Neural progenitor cell (in vitro differentiated cells): ENCODE measurements around the gene PLXNB2.

Experiments
- EZH2 ChIP-seq: fragments of 200-600 bp; sonication (generic); IDR thresholded peaks from 2 replicates; pipeline ENCODE4 v1.6.1; 2017; ENCODE audit warnings: antibody characterized with exemption, mild to moderate bottlenecking, moderate library complexity
- EZH2phosphoT487 ChIP-seq: fragments of 200-600 bp; sonication (generic); IDR thresholded peaks from 2 replicates; pipeline ENCODE4 v1.6.1; 2017; ENCODE audit warnings: antibody characterized with exemption
- TF ChIP-seq, protein P1 (sequence below): fragments of 200-600 bp; sonication (generic); IDR thresholded peaks from 2 replicates; pipeline ENCODE4 v1.5.1; 2017; ENCODE audit warnings: antibody characterized with exemption, mild to moderate bottlenecking

DNA sequence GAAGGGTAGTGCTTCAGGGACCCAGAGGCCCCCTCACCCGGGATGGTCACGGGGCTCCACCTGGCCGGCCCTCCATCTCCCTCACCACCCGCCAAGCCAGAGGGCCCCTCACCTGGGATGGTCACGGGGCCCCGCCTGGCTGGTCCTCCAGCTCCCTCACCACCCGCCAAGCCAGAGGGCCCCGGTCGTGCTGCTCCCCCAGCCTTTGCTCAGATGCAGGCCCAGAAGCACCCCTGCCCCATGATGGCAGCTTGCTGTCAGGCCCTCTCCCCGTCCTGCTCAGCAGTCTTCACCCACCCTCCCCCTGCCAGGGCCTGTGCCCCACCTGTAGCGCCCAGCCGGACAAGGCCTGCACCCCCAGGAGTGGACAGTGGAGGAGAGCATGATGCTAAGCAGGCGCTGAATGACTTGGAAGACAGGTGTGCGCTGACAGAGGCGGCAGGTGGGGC, 12.1 kb upstream of the PLXNB2 start:
- TF ChIP-seq, protein P1, sequence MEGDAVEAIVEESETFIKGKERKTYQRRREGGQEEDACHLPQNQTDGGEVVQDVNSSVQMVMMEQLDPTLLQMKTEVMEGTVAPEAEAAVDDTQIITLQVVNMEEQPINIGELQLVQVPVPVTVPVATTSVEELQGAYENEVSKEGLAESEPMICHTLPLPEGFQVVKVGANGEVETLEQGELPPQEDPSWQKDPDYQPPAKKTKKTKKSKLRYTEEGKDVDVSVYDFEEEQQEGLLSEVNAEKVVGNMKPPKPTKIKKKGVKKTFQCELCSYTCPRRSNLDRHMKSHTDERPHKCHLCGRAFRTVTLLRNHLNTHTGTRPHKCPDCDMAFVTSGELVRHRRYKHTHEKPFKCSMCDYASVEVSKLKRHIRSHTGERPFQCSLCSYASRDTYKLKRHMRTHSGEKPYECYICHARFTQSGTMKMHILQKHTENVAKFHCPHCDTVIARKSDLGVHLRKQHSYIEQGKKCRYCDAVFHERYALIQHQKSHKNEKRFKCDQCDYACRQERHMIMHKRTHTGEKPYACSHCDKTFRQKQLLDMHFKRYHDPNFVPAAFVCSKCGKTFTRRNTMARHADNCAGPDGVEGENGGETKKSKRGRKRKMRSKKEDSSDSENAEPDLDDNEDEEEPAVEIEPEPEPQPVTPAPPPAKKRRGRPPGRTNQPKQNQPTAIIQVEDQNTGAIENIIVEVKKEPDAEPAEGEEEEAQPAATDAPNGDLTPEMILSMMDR: no peak
- TF ChIP-seq EZH2 (no peak), EZH2phosphoT487 (no peak)
